ENCODE results near the gene ANXA1.

Gene ANXA1, protein sequence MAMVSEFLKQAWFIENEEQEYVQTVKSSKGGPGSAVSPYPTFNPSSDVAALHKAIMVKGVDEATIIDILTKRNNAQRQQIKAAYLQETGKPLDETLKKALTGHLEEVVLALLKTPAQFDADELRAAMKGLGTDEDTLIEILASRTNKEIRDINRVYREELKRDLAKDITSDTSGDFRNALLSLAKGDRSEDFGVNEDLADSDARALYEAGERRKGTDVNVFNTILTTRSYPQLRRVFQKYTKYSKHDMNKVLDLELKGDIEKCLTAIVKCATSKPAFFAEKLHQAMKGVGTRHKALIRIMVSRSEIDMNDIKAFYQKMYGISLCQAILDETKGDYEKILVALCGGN

DNA sequence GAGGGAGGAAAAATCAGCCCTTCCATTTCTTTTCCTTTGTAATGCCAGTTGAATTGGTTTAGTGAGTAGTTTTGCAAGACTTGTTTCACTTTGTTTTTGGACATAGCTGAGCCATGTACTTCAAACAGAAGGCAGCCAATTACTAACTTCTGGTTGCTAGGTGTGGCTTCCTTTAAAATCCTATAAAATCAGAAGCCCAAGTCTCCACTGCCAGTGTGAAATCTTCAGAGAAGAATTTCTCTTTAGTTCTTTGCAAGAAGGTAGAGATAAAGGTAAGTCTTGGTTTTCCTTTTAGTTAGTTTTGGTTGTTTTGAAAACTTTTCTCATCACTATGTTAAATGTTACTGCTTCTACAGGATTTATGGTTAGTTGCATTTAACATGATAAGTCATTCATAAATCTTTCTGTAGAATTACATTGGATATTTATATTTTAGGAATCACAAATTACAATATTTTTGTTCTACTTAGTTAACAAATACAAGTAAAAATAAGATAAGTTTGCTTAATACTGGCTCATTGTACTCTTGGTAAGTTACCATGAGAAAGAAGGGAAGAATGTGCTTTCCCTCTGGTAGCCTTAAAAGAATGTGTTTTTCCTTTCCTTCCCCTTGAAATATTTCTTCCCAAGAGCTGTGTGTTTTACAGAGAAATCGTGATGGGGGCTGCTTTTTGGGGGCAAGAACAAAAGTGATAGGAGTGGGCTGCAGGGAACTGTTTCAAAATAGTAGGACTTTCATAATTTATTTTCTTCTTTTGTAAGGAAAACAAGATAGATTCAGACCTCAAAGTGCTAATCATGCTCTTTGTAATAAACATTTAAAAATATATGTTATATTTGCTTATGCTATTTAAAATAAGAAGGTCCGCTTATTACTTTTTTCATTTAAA lies at the start of gene ANXA1:
Gene ANXA1 (plus strand): TSS at position 213 of the 890 bp plus-strand sequence. CDS start 6,671 bp downstream, outside the sequence.
- DNase-seq (ENCODE audit: low read depth, low spot score): no peak

DNA sequence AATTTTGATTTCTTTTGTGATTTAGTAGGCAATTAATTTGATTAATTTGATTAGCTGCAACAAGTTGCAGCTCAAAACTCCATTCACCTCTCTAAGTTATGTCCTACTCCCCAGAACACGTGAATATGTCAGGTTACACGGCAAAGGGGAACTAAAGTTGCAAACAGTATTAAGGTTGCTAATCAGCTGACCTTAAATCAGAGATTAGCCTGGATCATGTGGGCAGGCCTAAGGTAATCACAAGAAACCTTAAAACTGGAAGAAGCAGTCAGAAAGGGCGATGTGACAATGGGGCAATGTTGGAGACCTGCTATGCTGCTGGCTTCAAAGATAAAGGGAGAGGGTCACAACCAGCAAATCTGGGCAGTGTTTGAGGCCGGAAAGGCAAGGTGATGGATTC lies 47.3 kb upstream of the ANXA1 start:
- no peak for DNase-seq (ENCODE audit: low read depth, low spot score)

DNA sequence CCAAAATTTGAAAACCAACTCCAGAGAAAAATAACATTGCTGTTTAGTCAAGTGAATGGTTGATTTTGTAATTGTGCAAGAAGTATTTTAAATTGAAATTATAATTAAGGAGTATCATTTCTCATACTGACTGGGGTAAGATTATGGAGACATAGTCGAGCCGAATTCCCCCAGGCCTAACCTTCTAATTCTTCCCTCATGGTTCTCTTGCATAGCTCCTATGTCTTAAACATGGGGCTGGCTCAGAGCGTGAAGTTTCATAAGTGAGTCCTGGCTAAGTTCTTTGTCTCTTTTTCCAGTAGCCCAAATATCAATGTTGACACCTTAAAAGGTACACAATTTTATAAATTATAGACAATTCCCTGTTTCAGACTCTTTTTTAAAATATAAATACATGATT lies 46.7 kb upstream of the ANXA1 start:
- DNase-seq (ENCODE audit: low read depth, low spot score): no peak

DNA sequence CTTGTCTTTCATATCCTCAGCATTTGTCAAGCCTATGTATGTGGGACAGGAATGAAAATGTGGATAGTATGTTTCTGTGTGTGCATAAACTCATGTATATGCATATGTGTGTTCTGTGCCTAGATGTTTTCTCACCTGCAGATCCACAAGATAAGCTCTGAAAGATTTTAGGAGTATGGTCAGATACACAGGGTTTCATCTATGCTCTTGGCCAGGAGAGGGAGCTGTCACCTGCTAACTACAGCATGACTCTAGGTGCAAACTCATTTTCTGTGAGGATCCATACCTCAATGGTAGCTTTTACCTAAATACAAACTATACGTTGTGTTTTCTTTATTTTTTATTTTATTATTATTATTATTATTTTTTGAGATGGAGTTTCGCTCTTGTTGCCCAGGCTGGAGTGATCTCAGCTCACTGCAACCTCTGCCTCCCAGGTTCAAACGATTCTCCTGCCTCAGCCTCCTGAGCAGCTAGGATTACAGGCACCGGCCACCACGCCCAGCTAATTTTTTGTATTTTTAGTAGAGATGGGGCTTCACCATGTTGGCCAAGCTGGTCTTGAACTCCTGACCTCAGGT lies 44.1 kb upstream of the ANXA1 start:
- peak; percentile 21 for DNase-seq (ENCODE audit: low read depth, low spot score)

DNA sequence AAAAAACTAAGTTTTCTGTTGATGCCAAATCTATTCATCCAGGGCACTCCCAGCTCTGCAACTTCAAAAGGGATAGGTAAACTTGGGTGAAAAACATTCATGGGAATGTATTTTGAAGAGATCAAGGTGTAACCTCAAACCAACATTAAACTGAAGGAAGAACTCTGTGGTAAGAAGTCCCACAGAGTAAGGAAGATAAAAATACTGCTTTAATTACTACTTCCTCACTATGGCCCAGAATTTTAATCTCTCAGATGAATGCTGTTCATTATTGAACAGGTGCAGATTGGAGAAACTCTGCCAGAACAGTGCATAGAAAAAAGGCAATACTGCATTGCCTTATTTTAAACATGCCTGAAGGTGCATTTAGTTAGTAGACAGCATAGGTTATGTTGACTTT lies 37.6 kb upstream of the ANXA1 start:
- DNase-seq (ENCODE audit: low read depth, low spot score): no peak

DNA sequence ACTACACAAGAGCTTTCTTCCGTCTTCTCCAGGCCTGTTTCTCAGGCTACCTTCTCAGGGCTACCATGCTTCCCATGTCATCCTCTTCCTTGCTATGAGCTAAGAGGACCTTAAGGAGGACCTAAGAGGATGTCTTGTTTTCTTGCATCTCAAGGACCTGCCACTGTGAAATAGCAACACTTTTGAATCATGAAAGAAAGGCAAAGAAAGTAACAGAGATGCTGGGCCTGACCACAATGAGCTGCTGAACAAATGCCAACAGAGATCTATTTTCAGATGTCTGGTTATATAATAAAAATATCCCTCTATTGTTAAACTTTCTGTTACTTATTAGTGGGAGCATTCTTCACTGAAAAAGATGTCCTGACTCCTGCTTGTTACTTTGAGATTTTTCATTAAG lies 36.7 kb upstream of the ANXA1 start:
- DNase-seq (ENCODE audit: low read depth, low spot score): no peak

DNA sequence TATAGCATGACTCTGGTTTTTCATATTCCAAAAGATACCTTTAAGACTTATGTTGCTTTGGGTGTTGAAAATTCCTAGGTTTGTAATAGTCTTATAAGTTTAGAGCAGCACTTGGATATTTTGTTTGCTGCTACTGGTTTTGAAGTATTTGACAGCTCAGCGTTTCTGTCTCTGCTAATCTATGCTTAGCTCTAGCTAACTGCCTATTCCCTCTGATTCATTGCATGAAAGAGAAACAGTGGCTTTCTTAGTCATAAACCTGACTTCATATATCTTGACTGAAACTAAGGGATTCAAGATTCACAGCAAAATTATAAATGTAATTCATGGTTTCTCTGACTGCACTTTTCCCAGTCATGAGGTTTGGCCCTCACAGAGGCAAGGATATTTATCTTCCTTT lies 35.6 kb upstream of the ANXA1 start:
- no peak for DNase-seq (ENCODE audit: low read depth, low spot score)

DNA sequence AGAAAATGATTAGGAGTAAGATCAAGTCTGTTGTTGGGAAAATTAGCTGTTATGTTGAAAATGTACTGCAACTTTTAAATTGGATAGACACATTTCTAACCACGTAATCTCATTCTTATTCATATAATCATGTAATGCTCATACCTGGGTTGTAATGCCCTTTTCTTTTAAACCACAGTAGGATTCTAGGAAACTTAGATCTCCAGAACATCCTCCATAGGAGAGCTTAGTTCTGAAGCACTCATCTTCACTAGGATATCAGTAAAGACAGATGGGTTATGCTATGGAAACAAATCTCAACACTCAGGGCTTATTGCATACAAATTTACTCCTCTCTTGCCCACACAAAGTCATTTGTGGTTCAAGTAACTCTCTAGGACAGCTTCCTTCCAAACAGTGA lies 34.8 kb upstream of the ANXA1 start:
- no peak for DNase-seq (ENCODE audit: low read depth, low spot score)

DNA sequence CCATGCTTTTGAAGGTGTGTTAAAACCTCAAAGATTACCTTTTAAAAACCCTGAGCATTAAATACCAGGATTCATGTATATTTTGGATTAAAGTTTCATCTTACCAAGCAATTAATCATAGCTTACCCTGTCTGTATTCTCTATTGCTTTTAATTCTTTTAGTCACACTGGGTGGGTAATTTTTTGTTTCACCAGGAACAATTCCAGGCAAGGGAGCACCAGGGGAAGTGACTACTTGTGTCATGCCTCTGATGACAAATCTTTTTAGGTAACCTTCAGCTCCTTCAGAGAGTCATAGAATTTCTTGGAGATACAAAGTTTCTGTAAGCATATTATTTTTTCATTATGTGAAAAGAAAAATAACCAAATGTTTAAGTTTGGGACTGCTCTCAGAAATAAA lies 33.4 kb upstream of the ANXA1 start:
- DNase-seq (ENCODE audit: low read depth, low spot score): no peak

DNA sequence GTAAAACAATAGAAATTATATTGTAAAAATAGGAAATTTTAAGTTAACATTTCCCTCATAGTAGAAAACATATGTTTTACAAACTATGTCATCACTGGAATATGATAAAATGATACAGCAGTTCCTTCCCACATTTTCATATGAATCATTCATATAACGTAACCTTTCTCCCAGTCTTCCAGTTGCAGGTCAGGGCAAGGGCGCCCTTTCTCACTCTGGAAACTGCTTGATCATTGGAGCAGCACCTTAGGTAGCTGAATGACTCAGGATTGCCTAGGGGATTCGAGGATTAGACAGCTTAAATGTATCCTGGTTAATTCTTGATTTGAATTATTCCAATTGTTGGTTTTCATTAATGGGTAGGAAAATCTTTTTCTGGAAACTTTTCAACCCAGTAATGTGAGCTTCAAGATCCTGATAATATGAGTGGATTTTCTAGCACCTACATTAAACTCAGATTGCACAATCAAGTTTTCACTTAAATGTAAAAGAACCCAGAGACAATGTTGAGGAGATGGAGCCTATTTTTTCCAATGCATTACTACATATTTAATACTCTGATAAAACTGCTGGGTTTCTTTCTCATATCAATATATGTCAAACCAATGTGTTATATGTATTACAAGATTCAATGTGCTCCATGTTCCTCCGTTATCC lies 32.6 kb upstream of the ANXA1 start:
- no peak for DNase-seq (ENCODE audit: low read depth, low spot score)

DNA sequence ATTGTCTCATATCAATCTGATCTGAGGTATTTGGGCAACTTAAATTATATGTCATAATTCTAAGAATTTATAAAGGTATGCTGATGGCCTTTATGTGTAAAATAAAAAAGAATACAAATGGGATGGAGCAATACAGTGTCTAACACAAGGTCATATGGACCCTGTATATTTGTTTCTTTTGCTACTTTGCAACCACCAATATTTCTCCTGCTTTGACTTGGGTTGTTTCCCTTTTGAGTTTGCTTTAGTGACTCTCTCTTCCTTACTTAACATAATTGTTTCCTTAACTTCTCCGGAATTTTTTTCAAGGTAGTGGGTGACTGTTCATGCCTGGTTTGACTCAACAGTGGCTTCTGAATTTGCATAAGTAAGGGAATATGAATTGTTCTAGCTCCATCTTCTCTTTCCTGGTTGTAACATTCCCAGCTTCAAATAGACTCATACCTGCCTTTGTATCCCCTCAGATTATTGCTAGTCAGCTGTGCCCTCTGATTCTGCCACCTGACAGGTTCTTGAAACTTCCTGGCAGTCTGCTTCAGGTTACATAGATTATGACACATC lies 30.2 kb upstream of the ANXA1 start:
- DNase-seq (ENCODE audit: low read depth, low spot score): no peak

DNA sequence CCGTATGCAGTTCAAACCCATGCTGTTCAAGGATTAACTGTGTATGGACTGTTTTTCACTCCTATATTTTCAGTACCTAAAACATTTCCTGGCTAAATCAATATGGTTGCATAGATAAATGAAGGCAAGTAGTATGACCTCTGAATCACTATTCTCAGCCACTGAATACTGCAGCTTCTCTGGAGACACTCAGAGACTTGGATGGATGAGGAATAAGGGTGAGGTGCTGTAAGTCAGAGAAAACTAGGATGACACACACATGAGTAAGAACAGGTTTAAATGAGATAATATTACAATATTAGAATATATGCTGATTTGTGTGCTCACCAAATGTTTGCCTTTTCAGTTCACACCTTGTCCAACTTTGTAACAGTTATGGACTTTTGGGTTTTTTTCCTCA lies 26.0 kb upstream of the ANXA1 start:
- no peak for DNase-seq (ENCODE audit: low read depth, low spot score)

DNA sequence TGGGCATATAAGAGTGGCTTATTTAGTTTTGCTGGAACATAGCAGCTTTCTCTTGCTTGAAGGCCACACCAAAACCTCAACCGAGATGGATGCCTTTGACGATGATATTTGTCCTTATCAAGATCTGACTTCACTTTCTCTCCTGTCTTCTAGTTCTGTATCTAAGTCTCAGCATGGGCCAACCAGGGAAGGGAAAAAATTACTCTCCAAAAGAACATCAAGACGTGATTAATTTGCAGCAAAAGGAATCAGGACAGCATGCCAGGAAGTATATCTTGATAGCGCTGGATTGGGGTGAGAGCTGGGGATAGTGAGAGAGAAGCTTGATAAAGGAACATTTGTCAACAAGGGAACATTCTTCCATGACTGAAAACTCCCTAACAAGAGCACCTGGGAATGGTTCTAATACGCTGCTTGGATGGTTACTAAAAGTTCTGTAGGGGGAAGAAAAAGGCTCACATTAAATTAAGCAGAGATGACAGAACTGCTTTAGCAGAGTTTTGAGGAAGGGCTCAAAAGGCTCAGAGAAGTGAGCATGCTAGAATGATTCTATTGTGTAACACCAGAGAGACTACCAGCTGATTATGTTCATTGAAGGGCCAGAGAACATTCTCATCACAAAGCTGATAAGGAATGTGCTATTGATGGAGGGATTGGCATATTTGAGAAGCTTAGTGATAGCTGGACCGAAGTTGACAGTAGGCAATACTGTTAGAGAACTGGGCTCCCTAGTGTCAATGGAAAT lies 21.6 kb upstream of the ANXA1 start:
- DNase-seq (ENCODE audit: low read depth, low spot score): no peak

DNA sequence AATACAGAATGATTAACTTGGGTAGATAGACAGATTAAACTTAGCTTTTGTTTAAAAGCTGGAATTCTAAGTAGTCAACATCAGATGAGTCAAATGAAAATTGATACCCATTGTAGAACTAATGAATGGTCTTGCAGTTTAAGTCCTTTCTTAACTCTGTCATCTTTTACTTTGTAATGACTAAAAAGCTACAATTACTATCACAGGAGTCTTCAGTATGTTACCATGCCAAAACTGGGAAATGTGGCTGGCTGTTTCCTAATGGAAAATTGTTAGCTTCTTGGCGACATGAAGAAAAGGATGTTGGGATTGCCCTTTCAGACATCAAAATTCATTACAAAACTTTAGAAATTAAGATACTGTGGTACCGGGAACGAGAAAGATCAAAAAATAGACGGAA lies 20.2 kb upstream of the ANXA1 start:
- no peak for DNase-seq (ENCODE audit: low read depth, low spot score)

DNA sequence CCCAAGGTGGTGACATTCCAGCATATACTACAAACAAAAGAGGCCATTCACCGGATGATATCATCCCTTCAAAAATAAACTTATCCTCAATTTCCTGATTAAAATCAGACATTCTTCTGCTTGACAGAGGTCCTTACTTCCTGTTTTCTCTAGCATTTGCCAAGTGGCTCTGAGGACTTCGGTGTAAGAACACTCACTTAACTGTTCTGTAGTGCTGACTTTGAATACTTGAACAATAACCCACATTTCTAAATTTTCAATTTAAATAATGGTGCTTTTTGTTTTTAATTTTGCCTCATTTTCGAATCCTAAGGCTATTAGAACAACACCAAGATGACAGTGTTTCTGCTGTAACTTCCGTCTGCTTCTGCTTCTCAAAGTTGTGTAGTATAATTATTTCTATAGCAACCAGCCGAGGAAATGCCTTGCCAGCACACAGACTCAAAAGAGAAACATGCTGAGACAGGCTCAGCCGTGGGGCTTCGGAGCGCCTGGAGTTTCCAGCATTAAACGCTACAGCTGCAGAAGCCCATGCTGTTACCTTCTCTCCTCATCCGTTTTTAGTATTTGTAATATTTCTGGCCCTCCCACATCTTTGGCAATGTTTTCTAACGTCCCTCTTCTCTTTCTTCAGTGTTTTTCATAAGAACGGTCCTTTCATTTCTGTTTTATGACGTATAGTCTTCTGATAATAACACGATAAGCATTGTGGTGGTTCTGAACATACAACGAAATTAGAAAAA lies 19.5 kb upstream of the ANXA1 start:
- peak; percentile 12 for DNase-seq (ENCODE audit: low read depth, low spot score)

DNA sequence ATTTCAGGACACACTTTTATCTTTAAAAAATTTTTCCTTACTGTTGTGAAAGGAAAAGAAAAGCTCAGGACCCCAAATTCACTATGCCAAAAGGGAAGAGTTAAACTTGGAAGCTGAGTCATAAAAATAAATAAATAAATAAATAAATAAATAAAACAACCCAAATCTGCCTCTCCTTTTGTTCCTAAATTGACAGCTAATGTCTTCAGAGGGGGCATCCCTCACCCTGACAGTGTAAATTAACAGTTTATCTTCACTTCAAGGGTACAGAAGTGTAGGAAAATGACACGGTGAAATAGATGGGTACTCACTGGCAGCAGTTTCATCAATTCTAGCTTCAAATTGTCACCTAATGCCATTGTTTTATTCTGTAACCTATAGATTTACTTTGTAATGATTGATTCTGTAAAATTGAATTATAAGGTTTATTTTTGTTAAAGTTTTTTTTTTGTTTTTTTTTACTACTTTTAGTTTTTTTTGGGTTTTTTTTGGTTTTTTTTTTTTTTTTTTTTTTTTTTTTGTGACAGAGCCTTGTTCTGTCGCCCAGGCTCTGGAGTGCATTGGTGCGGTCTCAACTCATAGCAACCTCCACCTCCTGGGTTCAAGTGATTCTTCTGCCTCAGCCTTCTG lies 18.5 kb upstream of the ANXA1 start:
- no peak for DNase-seq (ENCODE audit: low read depth, low spot score)

DNA sequence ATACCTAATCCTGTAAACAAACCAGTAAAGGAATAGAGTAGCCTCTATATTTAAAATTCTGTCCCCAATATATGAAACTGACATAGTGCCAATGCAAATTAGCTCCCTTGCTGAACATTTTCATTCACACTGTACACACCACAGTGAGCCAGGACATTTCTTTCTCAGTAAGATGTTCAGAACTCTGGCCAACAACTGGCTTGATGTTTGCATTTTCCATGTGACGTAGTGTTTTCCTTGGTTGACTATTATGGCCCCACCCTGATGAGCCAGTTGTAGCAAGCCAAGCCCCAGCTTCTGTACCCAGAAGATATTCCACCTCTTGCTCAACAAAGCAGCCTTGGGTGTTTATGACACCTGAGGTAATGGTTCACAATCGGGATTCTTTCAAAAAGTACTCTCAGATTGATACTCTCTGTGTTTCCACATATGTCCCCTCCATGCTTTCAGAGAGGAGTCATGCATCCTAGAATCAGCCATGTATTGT lies 17.7 kb upstream of the ANXA1 start:
- no peak for DNase-seq (ENCODE audit: low read depth, low spot score)

DNA sequence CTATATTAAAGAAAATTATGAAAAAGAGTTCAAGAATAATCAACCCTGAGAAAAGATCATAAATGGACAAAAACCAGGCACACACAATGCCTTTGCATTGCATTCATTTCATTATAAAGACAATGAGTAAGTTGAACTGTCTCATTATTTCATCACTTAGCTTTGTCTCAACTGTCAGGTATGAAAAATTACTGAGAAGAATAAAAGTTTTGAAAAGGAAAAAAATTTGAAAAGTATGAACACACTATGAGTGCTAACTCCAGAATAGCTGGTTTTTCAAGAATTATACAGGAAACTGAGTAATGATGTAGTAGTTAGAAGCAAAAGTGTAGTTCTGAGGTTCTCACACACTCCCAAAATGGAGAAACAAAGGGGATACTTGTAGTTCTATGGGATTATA lies 16.3 kb upstream of the ANXA1 start:
- DNase-seq (ENCODE audit: low read depth, low spot score): no peak

DNA sequence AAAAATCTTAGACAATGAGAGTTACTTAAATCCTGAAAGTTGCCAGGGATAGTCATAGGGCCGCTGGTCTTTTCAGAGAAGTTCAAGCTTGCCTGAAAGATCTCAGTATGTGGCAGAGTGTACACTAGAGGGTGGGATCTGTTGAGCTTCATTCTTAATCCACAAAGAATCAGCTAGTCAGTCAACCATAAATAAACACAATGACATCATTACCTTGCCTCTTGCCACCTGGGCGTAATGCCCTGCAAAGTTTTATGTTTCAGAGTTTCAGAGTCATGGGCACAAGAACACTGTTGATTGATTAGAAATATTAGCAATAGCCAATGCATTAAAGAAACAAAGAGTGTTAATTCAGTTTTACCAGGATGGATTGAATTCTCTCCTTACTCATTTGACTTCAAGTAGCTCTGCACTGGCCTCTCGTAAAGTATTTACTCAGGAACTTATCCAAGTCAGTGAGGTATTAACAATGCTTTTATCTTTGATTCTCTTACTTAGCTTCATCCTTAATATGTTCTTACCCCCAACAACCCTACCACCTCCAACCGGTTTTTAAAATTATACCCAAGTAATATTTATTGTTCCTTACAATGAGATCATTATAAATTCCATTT lies 14.3 kb upstream of the ANXA1 start:
- DNase-seq (ENCODE audit: low read depth, low spot score): no peak
